ENCODE results near the gene ADD3.

- TF ChIP-seq CTCF (IDR thresholded peaks at IDR 0.05; ENCODE audit: borderline replicate concordance, extremely low read depth, low read length, poor library complexity, severe bottlenecking) (no peak), EZH2 (IDR thresholded peaks at IDR 0.05; ENCODE audit: borderline replicate concordance, low read depth, low read length, severe bottlenecking) (no peak)
Observed at GRCh38 chr10:109988212-109988596, 19.6 kb upstream of the ADD3 start.

Data from DND-41 (cell line).